SKM-1 treated with dmso at 0.1 percent for 144 hours (cell line): ENCODE measurements around the gene TUT1.
"Not testable (repeated sequence)": the region's sequence is repeated elsewhere in the genome, so short reads cannot be mapped to it uniquely, and the experiment has no call there.

ENCODE experiments used
- DNase-seq: peaks from one replicate; lab custom pipeline; 2025; ENCODE audit not compliant: unreplicated experiment; lab: John Stamatoyannopoulos, UW

TUT1 gene

DNA sequence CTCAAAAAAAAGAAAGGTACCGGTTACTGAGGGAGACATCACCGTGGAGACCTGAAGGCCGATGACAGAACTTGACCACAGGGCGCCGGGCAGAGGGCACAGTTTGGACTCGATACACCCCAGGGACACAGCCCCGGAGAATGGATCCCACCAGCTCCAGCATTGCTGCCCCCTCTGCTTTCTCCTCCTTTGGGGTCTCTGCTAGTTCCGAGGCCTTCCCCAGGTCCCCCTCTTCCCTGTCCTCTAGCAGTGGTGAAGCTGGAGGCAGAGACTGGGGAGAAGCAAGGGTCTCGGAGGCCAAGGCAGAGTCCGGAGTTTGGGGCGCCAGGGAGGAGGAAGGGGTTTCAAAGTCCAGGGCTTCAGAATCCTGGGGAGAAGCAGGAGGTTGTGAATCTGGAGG is 12.8 kb downstream of the TUT1 start:
- no peak for DNase-seq

GRCh38 chr11:62577046-62577714 is 14.1 kb downstream of the TUT1 start:
- DNase-seq, result no peak

GRCh38 chr11:62575837-62576236 is 15.5 kb downstream of the TUT1 start:
- no peak for DNase-seq

DNA sequence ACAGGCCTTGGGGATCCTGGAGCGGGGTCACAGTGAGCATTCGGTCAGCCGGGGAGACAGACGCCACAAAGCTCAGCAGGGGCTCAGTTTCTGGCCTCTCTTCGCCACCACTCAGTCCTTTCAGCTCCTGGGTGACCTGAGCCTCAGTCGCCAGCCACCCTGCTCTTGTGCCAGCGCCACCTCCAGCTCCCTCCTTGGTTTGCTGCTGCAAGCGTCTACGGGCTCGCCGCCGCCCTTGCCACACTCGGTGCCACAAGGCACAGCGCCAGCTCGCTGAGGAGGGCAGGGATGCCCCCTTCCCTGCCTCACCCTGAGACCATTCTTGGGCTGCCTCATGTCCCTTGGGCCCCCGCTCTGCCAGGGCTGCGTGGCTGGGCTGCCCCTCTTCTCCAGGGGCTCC is 16.2 kb downstream of the TUT1 start:
- no peak for DNase-seq

DNA sequence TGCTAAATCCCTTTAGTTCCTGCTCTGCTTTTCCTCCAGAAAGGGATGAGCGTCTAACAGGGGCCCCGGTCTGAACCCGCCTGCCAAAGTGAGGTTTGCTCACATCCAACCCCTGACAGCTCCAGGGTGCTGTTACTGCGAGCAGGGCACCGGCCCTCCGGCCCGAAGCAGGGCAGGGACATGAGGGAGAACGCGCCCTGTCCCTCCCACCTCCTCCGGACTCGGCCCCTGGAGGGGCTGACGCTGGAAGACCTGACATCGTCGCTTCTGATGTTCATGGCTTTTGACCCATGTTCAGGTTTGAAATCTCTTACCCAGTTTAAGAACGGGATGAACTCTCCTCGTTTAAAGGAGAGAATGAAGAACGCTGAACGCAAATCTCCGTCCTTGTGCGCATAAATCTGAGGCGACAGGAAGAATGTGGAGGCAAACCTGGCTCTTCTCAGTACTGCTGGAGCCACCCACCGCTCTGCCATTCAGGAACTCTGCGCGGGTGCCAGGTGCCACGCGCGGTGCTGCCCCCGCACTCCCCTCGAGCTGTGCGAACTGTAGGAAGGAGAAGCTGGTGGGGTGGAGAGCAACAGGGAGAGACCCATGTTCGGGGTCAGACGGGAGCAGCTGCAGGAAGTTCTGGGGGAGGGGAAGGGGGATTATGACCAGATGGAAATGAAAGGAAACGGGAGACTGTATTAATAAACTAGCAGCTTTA is 16.8 kb downstream of the TUT1 start:
- DNase-seq, result no peak

GRCh38 chr11:62573592-62574362 is 17.5 kb downstream of the TUT1 start, which contains the start of gene EEF1G:
Gene EEF1G, minus strand, starts transcription at chr11:62573891. Its CDS starts 49 bp downstream, at chr11:62573842.
- DNase-seq, result peak; percentile 100

DNA sequence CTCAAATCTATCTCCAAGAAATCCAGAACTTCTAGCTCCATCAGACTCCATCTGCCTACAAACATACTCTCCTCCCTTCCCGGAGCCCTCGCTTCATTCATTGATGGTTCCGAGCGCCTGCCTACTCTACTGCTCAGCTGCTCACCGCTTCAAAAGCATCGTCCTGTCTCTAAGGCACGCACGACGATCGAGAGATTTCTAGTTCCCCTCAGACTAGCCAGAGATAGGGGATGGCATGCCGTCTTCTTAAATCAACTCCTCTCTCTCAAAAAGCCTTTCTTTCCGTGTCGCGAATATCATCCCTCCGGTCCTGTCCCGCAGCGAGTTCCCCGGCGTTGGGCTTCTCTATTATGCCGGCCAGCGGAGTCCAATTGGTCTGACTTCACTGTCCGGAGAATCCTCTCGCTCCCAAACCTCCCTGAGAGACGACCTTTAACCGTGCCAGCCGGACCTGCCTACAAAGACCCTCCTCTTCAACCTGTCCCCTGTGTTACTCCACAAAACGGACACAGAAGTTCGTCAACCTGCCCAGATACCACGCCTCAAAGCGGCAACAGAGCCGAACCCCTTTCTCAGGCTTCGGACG is 18.2 kb downstream of the TUT1 start:
- DNase-seq, result no peak

GRCh38 chr11:62572431-62572830 is 18.9 kb downstream of the TUT1 start:
- no peak for DNase-seq

- not testable (repeated sequence) for DNase-seq
Observed at GRCh38 chr11:62571493-62571892, 19.8 kb downstream of the TUT1 start.

DNA sequence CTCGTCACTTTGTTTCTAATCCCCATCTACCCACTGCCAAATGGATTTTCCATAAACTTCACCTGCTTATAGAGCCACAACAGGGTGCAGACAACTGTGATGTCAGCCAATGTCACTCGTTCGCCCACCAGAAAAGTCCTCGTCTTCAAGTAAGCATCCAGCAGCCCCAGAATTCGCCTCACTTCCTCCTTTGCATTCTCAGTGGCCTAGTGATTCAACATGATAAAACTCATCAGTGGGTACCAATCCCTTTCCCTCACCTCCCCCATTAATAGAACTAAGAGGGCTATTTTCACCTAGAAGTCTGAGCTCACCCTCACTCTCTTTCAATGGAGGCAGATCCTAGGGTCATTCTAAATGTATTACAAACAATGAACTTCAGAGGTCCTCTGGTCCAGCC is 20.4 kb downstream of the TUT1 start:
- not testable (repeated sequence) for DNase-seq

DNA sequence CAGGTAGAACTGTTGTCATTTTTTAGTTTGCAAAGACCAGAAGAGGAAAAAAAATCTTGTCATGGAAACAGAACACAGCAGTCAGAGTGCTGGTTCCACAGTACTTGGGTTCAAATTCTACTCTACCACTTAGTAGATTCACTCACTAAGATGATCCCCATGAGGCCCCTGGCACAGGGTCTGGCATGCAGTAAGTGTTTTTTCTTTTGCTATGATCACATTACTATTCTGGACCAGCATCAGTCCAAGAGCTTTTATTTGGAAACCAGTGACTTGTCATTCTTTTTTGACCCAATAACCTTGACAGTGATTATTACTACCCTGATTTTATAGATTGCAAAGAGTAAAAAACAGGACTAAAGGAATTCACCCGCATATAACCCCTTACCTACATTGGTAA is 21.7 kb downstream of the TUT1 start:
- DNase-seq, result no peak

DNA sequence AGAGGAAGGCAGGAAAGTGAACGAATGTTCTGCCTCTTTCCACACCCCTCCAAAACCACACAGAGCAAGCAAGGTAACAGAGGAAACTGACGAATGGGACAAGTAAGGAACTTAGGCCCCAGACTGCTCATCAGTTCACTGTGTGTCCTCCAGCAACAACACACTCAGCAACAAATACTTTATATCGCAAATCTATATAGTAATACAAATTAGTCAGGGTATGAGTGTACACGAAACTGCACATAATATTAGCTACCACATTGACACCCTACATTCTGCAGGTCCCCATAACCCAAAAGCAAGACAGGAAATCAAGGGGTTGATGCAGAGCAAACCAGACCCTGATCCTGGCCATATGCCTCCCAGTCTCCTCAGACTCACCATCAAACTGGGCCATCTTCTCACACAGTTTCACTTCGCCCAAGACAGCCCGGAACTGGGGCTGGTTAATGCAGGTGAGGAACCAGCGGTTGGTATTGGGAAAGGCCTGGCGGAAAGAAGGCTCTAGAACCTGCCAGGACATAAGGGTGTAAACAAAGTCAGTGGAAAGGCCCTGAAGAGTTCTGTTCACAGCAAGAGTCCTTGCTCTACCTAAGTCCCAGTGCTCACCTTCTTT is 24.2 kb downstream of the TUT1 start:
- DNase-seq, result no peak

GRCh38 chr11:62566247-62566646 is 25.1 kb downstream of the TUT1 start:
- no peak for DNase-seq

DNA sequence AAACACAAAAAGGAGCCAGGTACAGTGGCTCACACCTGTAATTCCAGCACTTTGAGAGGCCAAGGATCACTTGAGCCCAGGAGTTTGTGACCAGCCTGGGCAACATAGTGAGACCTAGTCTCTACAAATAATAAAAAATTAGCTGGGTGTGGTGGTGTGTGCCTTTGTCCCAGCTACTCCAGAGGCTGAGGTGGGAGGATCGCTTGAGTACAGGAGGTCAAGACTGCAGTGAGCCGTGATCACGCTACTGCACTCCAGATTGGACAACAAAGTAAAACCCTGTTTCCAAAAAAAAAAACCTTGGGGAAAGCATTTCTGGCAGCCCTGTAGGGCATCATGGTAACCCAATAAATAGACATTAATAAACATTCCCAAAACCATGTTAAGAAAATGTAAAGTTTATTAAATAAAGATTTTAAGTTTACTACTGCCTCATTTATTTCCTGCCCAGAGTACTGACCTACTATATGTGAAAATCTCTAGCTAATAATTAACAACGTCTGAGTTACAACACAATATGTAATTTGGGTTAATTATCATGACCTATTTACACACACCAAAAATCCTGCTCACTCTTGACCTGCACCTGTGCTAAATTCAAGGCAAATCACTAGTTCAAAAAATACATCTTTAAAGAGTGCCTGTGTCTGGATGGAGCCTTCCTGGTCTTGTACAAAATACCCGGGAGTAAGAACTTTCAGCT is 26.1 kb downstream of the TUT1 start:
- DNase-seq, result no peak

GRCh38 chr11:62561677-62562230 is 29.6 kb downstream of the TUT1 start:
- DNase-seq, result not testable (repeated sequence)

DNA sequence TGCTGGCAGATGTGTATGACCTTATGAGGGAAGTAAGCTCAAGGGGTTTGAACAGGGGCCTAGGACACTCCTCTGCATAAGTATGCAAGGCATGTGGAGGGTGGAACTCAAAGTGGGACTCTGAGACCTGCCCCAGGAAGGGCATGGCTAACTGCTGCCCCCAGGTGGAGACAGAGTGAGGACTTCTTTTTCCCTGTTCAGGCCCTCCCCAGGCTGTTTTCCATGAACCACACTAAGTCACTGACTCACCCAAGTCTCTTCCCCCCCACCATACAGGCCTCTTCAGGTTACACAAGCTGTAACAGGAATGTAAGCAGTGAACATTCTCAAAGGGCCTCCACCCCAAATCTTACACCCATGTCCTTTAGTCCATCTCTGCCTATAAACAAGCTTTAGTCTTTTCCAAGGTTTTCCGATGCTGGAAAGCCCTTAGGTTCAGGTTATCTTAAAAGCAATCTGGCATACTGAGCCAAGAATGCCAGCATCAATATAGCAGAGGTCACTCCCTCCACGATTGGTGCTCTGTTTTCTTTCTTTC is 30.7 kb downstream of the TUT1 start:
- peak; percentile 47 for DNase-seq

DNA sequence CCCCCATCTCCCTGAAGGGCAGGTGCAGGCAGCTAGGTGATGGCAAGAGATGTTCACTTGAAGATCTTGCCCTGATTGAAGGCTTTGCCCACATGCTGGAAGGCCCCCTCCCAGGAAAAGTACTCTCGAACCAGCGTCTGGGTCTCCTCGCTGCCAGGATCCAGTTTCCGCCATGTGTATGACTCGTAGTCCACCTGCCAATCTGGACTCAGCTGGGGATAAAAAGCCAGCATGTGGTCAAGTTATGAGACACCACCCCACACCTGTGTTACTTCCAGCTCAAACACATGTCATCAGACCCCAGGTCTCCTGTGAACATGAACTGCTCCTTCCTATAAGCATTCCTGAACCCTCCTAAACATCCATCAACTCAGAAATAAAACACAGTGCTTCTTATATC is 31.7 kb downstream of the TUT1 start:
- DNase-seq, result not testable (repeated sequence)

DNA sequence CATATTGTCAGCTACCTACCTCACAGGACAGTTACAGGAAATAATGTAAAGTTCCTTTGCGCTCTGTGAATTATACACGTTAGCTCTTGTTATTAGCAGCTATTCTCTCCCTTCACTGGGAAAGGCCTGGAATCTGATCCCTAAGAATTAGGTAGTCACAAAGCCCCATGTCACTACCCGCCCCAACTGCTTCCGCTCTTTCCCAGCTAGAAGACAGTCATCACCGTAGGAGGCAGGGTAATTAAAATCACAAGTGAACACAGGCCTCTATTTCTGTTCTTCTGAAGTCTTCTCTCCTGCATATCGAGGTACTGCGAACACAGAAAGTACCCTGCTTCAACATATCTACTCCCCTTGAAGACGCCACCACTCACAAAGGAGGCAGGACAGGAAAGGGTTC is 32.1 kb downstream of the TUT1 start:
- no peak for DNase-seq

DNA sequence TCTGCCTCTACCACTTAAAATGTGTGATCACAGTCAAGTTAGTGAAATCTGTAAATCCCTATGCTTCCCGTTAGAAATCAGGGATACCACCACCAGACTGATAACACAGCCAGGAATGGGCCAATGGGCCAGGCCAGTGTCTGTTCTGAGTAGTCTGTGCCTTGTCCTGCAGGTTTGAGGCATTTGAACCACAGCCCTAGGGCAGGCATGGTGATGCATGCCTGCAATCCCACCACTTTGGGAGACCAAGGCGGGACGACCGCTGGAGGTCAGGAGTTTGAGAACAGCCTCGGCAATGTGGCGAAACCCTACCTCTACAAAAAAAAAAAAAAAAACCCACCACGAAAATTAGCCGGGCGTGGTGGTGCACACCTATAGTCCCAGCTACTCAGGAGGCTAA is 32.7 kb downstream of the TUT1 start:
- no peak for DNase-seq
